Thymus (tissue), 11 donors: ENCODE results near the gene UBR4. TPM values are rescaled to one million over a fixed set of nuclear protein-coding genes. Genes with fewer than 3 reads are reported as not detected.
A peak's percentile ranks its signal among the peaks of the same experiment; 100 is the strongest.
"Not testable (repeated sequence)": the region's sequence is repeated elsewhere in the genome, so short reads cannot be mapped to it uniquely, and the experiment has no call there.

Experiments
- DNase-seq, 9 donors: peaks; one replicate each; pipeline ENCODE4 v3.0.0-alpha.2; 2013; ENCODE audit warnings: low spot score in 9 of 9, low read depth in 6 of 9, missing footprints in 1 of 9
- H3K27ac ChIP-seq, 2 donors: one replicate each; pipeline ENCODE4 v1.5.1; 2013; ENCODE audit warnings: control low read depth in 1 of 2, low read depth in 1 of 2, low read length in 1 of 2, mild to moderate bottlenecking in 1 of 2, moderate library complexity in 1 of 2
- H3K27me3 ChIP-seq, 2 donors: one replicate each; pipeline ENCODE4 v1.5.1; 2013; ENCODE audit warnings: low read length in 1 of 2; ENCODE audit not compliant: control insufficient read depth in 2 of 2, insufficient read depth in 1 of 2
- H3K36me3 ChIP-seq, 2 donors: one replicate each; pipeline ENCODE4 v1.5.1; 2013; ENCODE audit warnings: low read length in 1 of 2, mild to moderate bottlenecking in 1 of 2, moderate library complexity in 1 of 2; ENCODE audit not compliant: control insufficient read depth in 2 of 2, insufficient read depth in 2 of 2
- H3K4me1 ChIP-seq, 2 donors: one replicate each; pipeline ENCODE4 v1.5.1; 2013; ENCODE audit warnings: low read length in 2 of 2; ENCODE audit not compliant: control insufficient read depth in 2 of 2, insufficient read depth in 2 of 2
- H3K4me3 ChIP-seq, 2 donors: one replicate each; pipeline ENCODE4 v1.5.1; 2013; ENCODE audit warnings: low read length in 2 of 2, control low read depth in 1 of 2, mild to moderate bottlenecking in 1 of 2
- H3K9me3 ChIP-seq, 2 donors: one replicate each; pipeline ENCODE4 v1.5.1; 2013; ENCODE audit warnings: low read length in 1 of 2, mild to moderate bottlenecking in 1 of 2; ENCODE audit not compliant: control insufficient read depth in 2 of 2, insufficient read depth in 1 of 2
- WGBS: extraction: QIAGEN DNeasy Blood & Tissue Kit; methylation state at CpG from one replicate; pipeline ENCODE4 v1.1.7; 2013; 5-methylcytosine and 5-hydroxymethylcytosine counted together
- polyA plus RNA-seq: library from polyadenylated mRNA; stranded (reverse); fragments of 200-250 nt; gene quantifications from one replicate; pipeline ENCODE4 v1.2.3, GENCODE V29; 2013
- total RNA-seq: library from RNA; stranded (reverse); fragments of 120-200 nt; gene quantifications from one replicate; pipeline ENCODE4 v1.2.4, GENCODE V29; 2013
- donor health status: healthy.

Gene UBR4
- total and polyA plus RNA-seq, 2 donors: 38.3 to 165 TPM

- peak overlapping the region; percentile 63 to 76 for H3K4me3 ChIP-seq
- no peaks in the 10 kb centered on the region for H3K27me3 ChIP-seq
- H3K27ac ChIP-seq: no peak overlapping the region
- no peaks in the 10 kb centered on the region for H3K9me3 ChIP-seq
- WGBS: 14% methylated on average over 14 of the region's 14 CpGs
- peak in 1 of 9 donors; percentile 1 for DNase-seq
- H3K36me3 ChIP-seq: peaks cover 2 to 8% of the 10 kb centered on the region in 2 donors
- peaks cover 18 to 26% of the 10 kb centered on the region in 2 donors for H3K4me1 ChIP-seq
These were observed 40.7 kb upstream of the UBR4 start for GRCh38 chr1:19250629-19251304.

- DNase-seq: peak in 7 of 9 donors; percentile 9 to 59 (median 35)
- no peaks in the 10 kb centered on the region for H3K27me3 ChIP-seq
- WGBS: 83% methylated on average over 7 of the region's 7 CpGs
- no peaks in the 10 kb centered on the region for H3K4me1 ChIP-seq
- H3K4me3 ChIP-seq: no peak overlapping the region
- H3K27ac ChIP-seq: no peak overlapping the region
- H3K36me3 ChIP-seq: peaks cover 71 to 75% of the 10 kb centered on the region in 2 donors
- no peaks in the 10 kb centered on the region for H3K9me3 ChIP-seq
These were observed 30.8 kb upstream of the UBR4 start for GRCh38 chr1:19240673-19241538.

GRCh38 chr1:19239876-19240275 is 29.8 kb upstream of the UBR4 start:
- H3K9me3 ChIP-seq: no peaks in the 10 kb centered on the region
- no peaks in the 10 kb centered on the region for H3K27me3 ChIP-seq
- peaks cover 76 to 78% of the 10 kb centered on the region in 2 donors for H3K36me3 ChIP-seq
- H3K4me3 ChIP-seq: no peak overlapping the region
- no peak overlapping the region for H3K27ac ChIP-seq
- no peak for DNase-seq
- no peaks in the 10 kb centered on the region for H3K4me1 ChIP-seq
- WGBS: 98% methylated on average over 7 of the region's 7 CpGs

- Histone ChIP-seq H3K27ac (no peak overlapping the region), H3K27me3 (no peaks in the 10 kb centered on the region), H3K36me3 (peaks cover 74 to 76% of the 10 kb centered on the region in 2 donors), H3K4me1 (no peaks in the 10 kb centered on the region), H3K9me3 (peaks cover 0 to 1% of the 10 kb centered on the region in 2 donors), H3K4me3 (no peak overlapping the region)
- DNase-seq: no peak
- WGBS: over 99% methylated on average over 3 of the region's 3 CpGs
These were observed 24.2 kb upstream of the UBR4 start for GRCh38 chr1:19234224-19234623.

- Histone ChIP-seq H3K27ac (no peak overlapping the region), H3K36me3 (peaks cover 61 to 67% of the 10 kb centered on the region in 2 donors)
- DNase-seq: no peak
These were observed 22.4 kb upstream of the UBR4 start for GRCh38 chr1:19232524-19232846.

GRCh38 chr1:19231736-19232523 is 21.9 kb upstream of the UBR4 start:
- not testable (repeated sequence) for H3K27me3 ChIP-seq, H3K4me1 ChIP-seq, H3K9me3 ChIP-seq, H3K27ac ChIP-seq, H3K4me3 ChIP-seq, DNase-seq
- WGBS: 98% methylated on average over 16 of the region's 16 CpGs
- peaks cover 61 to 67% of the 10 kb centered on the region in 2 donors for H3K36me3 ChIP-seq

More at GRCh38 chr1:19232524-19232846, 22.4 kb upstream of the UBR4 start:
- H3K9me3 ChIP-seq: peaks cover 0 to 1% of the 10 kb centered on the region in 2 donors
- no peaks in the 10 kb centered on the region for H3K27me3 ChIP-seq
- no peak overlapping the region for H3K4me3 ChIP-seq
- no peaks in the 10 kb centered on the region for H3K4me1 ChIP-seq

GRCh38 chr1:19229828-19230325 is 19.8 kb upstream of the UBR4 start:
- Histone ChIP-seq H3K27ac (no peak overlapping the region), H3K4me1 (no peaks in the 10 kb centered on the region), H3K36me3 (peaks cover 66 to 75% of the 10 kb centered on the region in 2 donors), H3K4me3 (no peak overlapping the region), H3K9me3 (peaks cover 0 to 1% of the 10 kb centered on the region in 2 donors), H3K27me3 (no peaks in the 10 kb centered on the region)
- WGBS: 98% methylated on average over 6 of the region's 6 CpGs
- DNase-seq: no peak

- 97% methylated on average over 3 of the region's 3 CpGs for WGBS
- DNase-seq: no peak
- no peak overlapping the region for H3K4me3 ChIP-seq
- H3K4me1 ChIP-seq: no peaks in the 10 kb centered on the region
- peaks cover 0 to 1% of the 10 kb centered on the region in 2 donors for H3K9me3 ChIP-seq
- no peak overlapping the region for H3K27ac ChIP-seq
- peaks cover 70 to 76% of the 10 kb centered on the region in 2 donors for H3K36me3 ChIP-seq
- no peaks in the 10 kb centered on the region for H3K27me3 ChIP-seq
These were observed 19.2 kb upstream of the UBR4 start for GRCh38 chr1:19229229-19229628.
